Activated T-cell treated with anti-CD3 and anti-CD28 coated beads for 1 hour (primary cell): ENCODE data around the gene BTC.
"Not testable (repeated sequence)": the region's sequence is repeated elsewhere in the genome, so short reads cannot be mapped to it uniquely, and the experiment has no call there.

Source experiments
- DNase-seq: peaks from one replicate; pipeline ENCODE4 v3.0.0-alpha.2; 2020; ENCODE audit warnings: low read depth

Gene BTC, protein sequence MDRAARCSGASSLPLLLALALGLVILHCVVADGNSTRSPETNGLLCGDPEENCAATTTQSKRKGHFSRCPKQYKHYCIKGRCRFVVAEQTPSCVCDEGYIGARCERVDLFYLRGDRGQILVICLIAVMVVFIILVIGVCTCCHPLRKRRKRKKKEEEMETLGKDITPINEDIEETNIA

GRCh38 chr4:74794382-74795010 is at the start of gene BTC:
Gene BTC, minus strand, starts transcription at chr4:74794523. Its CDS starts 198 bp downstream, at chr4:74794325.
- DNase-seq, result no peak

GRCh38 chr4:74840936-74841509 is 46.7 kb upstream of the BTC start:
- DNase-seq, result no peak

DNA sequence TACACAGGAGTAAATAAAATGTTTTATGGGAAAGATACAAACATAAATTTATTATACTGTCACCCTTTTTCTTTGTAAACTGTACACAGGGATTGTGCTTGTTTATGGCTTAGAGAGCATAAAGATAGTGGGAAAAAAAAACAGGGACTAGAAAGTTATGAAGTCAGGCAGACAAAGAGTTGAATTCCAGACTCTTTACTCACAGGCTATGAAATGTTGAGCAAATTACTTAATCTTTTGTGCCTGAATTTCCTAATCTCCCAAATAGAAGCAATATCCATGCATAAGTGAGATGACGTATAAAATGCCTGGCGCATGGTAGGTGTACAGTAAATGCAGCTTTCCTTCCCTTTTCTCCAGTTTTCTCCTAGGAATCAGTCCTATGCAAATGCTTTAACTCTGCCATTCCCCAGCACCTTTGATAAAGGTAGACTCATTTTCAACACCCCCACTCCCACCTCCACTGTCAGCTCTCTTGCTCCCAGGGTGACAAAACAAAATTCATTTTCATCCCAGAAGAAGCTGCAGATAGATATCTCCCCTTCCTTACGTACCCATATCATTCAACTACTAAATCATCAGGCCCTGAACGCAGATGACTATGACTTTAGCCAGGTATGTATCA is 44.5 kb upstream of the BTC start:
- no peak for DNase-seq

GRCh38 chr4:74830928-74831327 is 36.6 kb upstream of the BTC start:
- no peak for DNase-seq

GRCh38 chr4:74823194-74823593 is 28.9 kb upstream of the BTC start:
- no peak for DNase-seq

- no peak for DNase-seq
Observed at GRCh38 chr4:74822603-74823002, 28.3 kb upstream of the BTC start.

DNA sequence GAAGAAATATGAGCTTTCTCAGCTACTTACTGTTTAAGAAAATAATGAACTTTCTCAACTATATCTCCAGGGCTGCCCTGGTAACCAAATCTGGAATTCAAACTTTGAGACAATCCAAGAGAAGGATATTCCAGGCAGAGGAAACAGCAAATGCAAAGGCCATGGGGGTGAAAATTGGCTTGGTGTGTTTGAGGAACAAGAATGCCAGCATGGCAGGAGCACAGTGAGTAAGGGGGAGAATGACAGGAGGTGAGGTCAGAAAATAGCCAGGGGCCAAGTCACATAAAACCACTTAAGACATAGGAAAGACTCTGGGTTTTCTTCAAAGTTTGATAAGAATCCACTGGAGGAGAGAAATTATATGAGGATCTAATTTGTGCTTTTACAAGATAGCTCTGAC is 27.2 kb upstream of the BTC start:
- DNase-seq, result no peak

- DNase-seq, result no peak
Observed at GRCh38 chr4:74814052-74814451, 19.7 kb upstream of the BTC start.

DNA sequence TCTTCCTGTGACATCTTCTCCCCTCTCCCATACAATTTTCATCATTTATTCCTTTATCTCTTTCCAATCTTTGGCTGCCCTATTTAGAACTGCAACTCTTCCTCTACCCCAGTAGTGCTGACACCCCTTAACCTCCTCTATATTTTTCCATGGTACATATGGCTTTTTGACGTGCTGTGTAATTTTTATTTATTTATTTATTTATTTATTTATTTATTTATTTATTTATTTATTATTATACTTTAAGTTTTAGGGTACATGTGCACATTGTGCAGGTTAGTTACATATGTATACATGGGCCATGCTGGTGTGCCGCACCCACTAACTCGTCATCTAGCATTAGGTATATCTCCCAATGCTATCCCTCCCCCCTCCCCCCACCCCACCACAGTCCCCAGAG is 17.7 kb upstream of the BTC start:
- DNase-seq, result not testable (repeated sequence)

GRCh38 chr4:74805601-74806000 is 11.3 kb upstream of the BTC start:
- DNase-seq, result no peak

GRCh38 chr4:74800310-74800709 is 6.0 kb upstream of the BTC start:
- DNase-seq, result no peak

DNA sequence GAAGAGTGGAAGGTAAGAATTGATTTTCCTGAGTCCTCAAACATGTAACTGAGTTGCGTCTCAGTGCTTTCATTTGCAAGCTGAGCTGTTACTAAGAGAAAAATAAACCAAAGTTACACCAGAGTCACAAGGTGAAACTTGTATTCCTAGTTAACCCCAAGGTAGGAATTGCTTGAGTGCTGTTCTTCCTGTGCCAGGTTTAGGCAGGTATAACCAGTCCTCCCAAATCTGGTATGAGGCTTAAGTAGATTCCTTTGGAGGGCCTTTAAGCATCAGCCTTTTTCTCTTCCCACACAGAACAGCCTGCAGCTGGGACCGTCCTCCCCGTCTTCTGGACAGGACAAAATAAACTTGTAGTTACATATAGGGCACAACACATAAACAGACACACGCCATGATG is 2.3 kb upstream of the BTC start:
- no peak for DNase-seq

- no peak for DNase-seq
Observed at GRCh38 chr4:74793757-74794381, 454 bp downstream of the BTC start.

GRCh38 chr4:74790652-74791051 is 3.7 kb downstream of the BTC start:
- no peak for DNase-seq

DNA sequence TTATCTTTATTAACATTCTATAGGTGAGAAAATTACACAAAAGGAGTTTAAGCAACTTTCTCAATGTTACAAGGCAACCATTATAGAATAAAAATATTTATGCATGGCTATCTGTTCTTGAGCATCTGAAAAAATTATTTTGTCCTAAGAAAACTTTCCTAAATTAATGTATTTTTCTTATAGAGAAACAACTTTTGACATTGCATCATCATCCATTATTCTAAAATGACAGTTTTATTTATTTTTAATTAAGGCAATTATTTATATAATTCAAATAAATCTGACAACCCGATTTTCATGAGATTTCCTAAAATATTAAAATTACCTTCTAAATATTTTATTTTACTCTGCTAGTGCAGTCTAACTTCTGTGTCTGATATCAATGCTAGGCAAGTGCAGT is 4.8 kb downstream of the BTC start:
- no peak for DNase-seq

- DNase-seq, result no peak
Observed at GRCh38 chr4:74777531-74777930, 16.8 kb downstream of the BTC start.

GRCh38 chr4:74772783-74773182 is 21.5 kb downstream of the BTC start:
- no peak for DNase-seq

DNA sequence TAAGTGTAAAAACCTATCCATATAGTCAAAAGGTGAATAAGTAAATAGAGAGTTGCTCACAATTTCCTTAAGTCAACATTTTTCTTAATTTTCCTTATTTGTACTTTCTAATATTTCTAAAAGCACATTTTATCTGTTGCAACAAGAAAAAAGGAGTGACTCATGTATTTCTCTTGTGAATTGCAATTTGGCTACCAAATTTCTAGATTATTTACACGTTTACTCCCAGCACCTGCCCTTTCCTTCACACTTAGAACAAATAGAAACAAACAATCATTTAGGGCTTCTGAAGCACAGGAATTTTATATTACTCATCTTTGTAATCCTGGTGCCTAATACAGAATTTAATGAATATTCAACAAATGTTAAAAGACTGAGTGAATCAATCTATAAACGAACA is 22.2 kb downstream of the BTC start:
- no peak for DNase-seq

- no peak for DNase-seq
Observed at GRCh38 chr4:74770226-74770910, 24.0 kb downstream of the BTC start.

GRCh38 chr4:74768857-74769525 is 25.3 kb downstream of the BTC start:
- no peak for DNase-seq

GRCh38 chr4:74764119-74764518 is 30.2 kb downstream of the BTC start:
- no peak for DNase-seq
